ENCODE measurements around the gene RAB11A. TPM values are rescaled to one million over a fixed set of nuclear protein-coding genes. Genes with fewer than 3 reads are reported as not detected.

RAB11A gene
- 100 to 1,000 TPM; 129 to 142 TPM for total RNA-seq

- H3K27ac Mint-ChIP-seq: peak within 1 kb of the TSS; percentile 91
- peaks cover 30% of the 10 kb centered on the region for H3K4me1 Mint-ChIP-seq
- no peaks in the 10 kb centered on the region for H3K27me3 Mint-ChIP-seq
- POLR2A ChIA-PET: interaction anchor here (0.6 to 2.7 kb wide), 12 partner anchors 9 to 661 kb away, joined by 3 to 17 read pairs (median 5); partner anchors contain the start of genes DENND4A, INTS14 and RNU5B-1
- peak; percentile 97 for DNase-seq
- ATAC-seq: peak; percentile 92
- H3K4me3 Mint-ChIP-seq: peak within 1 kb of the TSS; percentile 99
- CTCF ChIA-PET: interaction anchor here (0.5 to 3.2 kb wide), 15 partner anchors 9 to 258 kb away, joined by 3 to 18 read pairs (median 3); partner anchors contain the start of genes DENND4A and INTS14
- H3K9me3 Mint-ChIP-seq (ENCODE audit: low read depth): no peaks in the 10 kb centered on the region
- H3K36me3 Mint-ChIP-seq (ENCODE audit: low read depth): peaks cover 10% of the 10 kb centered on the region
- intact Hi-C loops (cut with DNase I, micrococcal nuclease): loop anchor here (1.0 to 5.0 kb wide), 13 partner anchors 18 to 628 kb away; partner anchors contain the start of genes DENND4A (in 2 of the 2), DIS3L (in 1 of the 2), DPP8 (in 1 of the 2) and HACD3 (in 1 of the 2)
These were observed at the start of gene RAB11A for GRCh38 chr15:65869126-65869953. Gene RAB11A, plus strand, starts transcription at chr15:65869491. Its CDS starts 95 bp downstream, at chr15:65869586.

- intact Hi-C loops (cut with DNase I, micrococcal nuclease): loop anchor here (1.0 to 10.0 kb wide), 9 partner anchors 9 to 1285 kb away; partner anchors contain the start of genes DENND4A (in 2 of the 2) and RAB11A (in 1 of the 2)
- H3K36me3 Mint-ChIP-seq (ENCODE audit: low read depth): peaks cover 1% of the 10 kb centered on the region
These were observed 49.7 kb upstream of the RAB11A start for GRCh38 chr15:65819563-65819960.

GRCh38 chr15:65821070-65821469 lies 48.2 kb upstream of the RAB11A start:
- peaks cover 3% of the 10 kb centered on the region for H3K9me3 Mint-ChIP-seq (ENCODE audit: low read depth)
- DNase-seq (no peak), ATAC-seq (no peak)
- no peak overlapping the region for H3K4me3 Mint-ChIP-seq
- H3K27ac Mint-ChIP-seq: peak overlapping the region; percentile 55
- no peaks in the 10 kb centered on the region for H3K27me3 Mint-ChIP-seq
- intact Hi-C loops (cut with DNase I, micrococcal nuclease): loop anchor here in 1 of 2 experiments (10.0 kb wide), 1 partner anchor 46 kb away; no protein-coding TSS in a partner anchor
- H3K4me1 Mint-ChIP-seq: peaks cover 67% of the 10 kb centered on the region
- POLR2A ChIA-PET: no interaction called here
- CTCF ChIA-PET: interaction anchor here (0.8 to 1.3 kb wide), 3 partner anchors 8 to 16 kb away, joined by 3 to 6 read pairs (median 6); no protein-coding TSS in a partner anchor
- H3K36me3 Mint-ChIP-seq (ENCODE audit: low read depth): peaks cover 1% of the 10 kb centered on the region

More at GRCh38 chr15:65819563-65819960, 49.7 kb upstream of the RAB11A start:
- peaks cover 65% of the 10 kb centered on the region for H3K4me1 Mint-ChIP-seq
- no peak for DNase-seq
- H3K4me3 Mint-ChIP-seq: no peak overlapping the region
- ATAC-seq: no peak
- H3K27me3 Mint-ChIP-seq: no peaks in the 10 kb centered on the region
- ChIA-PET POLR2A (interaction anchor here (0.9 to 3.3 kb wide), 5 partner anchors 13 to 98 kb away, joined by 3 to 32 read pairs (median 7); partner anchors contain the start of genes DENND4A and RAB11A), CTCF (interaction anchor here (0.8 to 2.2 kb wide), 6 partner anchors 9 to 53 kb away, joined by 3 to 9 read pairs (median 4); no protein-coding TSS in a partner anchor)
- H3K27ac Mint-ChIP-seq: peak overlapping the region; percentile 81
- peaks cover 3% of the 10 kb centered on the region for H3K9me3 Mint-ChIP-seq (ENCODE audit: low read depth)

- intact Hi-C loops (cut with DNase I, micrococcal nuclease): loop anchor here in 1 of 2 experiments (10.0 kb wide), 1 partner anchor 48 kb away; no protein-coding TSS in a partner anchor
- CTCF ChIA-PET: interaction anchor here (0.7 to 3.5 kb wide), 4 partner anchors 9 to 125 kb away, joined by 3 to 14 read pairs (median 3); no protein-coding TSS in a partner anchor
- no peaks in the 10 kb centered on the region for H3K9me3 Mint-ChIP-seq (ENCODE audit: low read depth)
- peaks cover 1% of the 10 kb centered on the region for H3K36me3 Mint-ChIP-seq (ENCODE audit: low read depth)
- POLR2A ChIA-PET: interaction anchor here (0.7 kb wide), 1 partner anchor 99 kb away, joined by 4 read pairs; no protein-coding TSS in a partner anchor
- no peak for ATAC-seq
- DNase-seq: no peak
- no peak overlapping the region for H3K4me3 Mint-ChIP-seq
- no peaks in the 10 kb centered on the region for H3K27me3 Mint-ChIP-seq
- no peak overlapping the region for H3K27ac Mint-ChIP-seq
- H3K4me1 Mint-ChIP-seq: peaks cover 64% of the 10 kb centered on the region
These were observed 47.0 kb upstream of the RAB11A start for GRCh38 chr15:65822316-65822715.

GRCh38 chr15:65824031-65824743 lies 45.1 kb upstream of the RAB11A start:
- intact Hi-C loops (cut with DNase I, micrococcal nuclease): loop anchor here in 1 of 2 experiments (10.0 kb wide), 1 partner anchor 49 kb away; no protein-coding TSS in a partner anchor
- no peaks in the 10 kb centered on the region for H3K27me3 Mint-ChIP-seq
- H3K4me3 Mint-ChIP-seq: no peak overlapping the region
- H3K9me3 Mint-ChIP-seq (ENCODE audit: low read depth): no peaks in the 10 kb centered on the region
- peak; percentile 38 for DNase-seq
- CTCF ChIA-PET: interaction anchor here (0.6 to 3.5 kb wide), 15 partner anchors 8 to 188 kb away, joined by 3 to 14 read pairs (median 4); partner anchors contain the start of gene RAB11A
- H3K4me1 Mint-ChIP-seq: peaks cover 67% of the 10 kb centered on the region
- peak overlapping the region; percentile 2 for H3K27ac Mint-ChIP-seq
- POLR2A ChIA-PET: interaction anchor here (1.0 kb wide), 1 partner anchor 32 kb away, joined by 3 read pairs; the partner anchor contains the start of gene DENND4A
- H3K36me3 Mint-ChIP-seq (ENCODE audit: low read depth): peaks cover 1% of the 10 kb centered on the region
- ATAC-seq: peak; percentile 24

GRCh38 chr15:65824941-65825544 lies 44.2 kb upstream of the RAB11A start:
- Mint-ChIP-seq H3K4me3 (no peak overlapping the region), H3K27ac (no peak overlapping the region), H3K9me3 (ENCODE audit: low read depth) (no peaks in the 10 kb centered on the region), H3K27me3 (no peaks in the 10 kb centered on the region), H3K36me3 (ENCODE audit: low read depth) (peaks cover 1% of the 10 kb centered on the region), H3K4me1 (peaks cover 62% of the 10 kb centered on the region)
- ChIA-PET CTCF (interaction anchor here (1.7 to 3.5 kb wide), 2 partner anchors 8 to 39 kb away, joined by 9 to 14 read pairs; no protein-coding TSS in a partner anchor), POLR2A (interaction anchor here (0.6 to 0.7 kb wide), 2 partner anchors 8 to 530 kb away, joined by 6 read pairs; no protein-coding TSS in a partner anchor)
- DNase-seq (no peak), ATAC-seq (no peak)
- intact Hi-C loops (cut with DNase I, micrococcal nuclease): loop anchor here in 1 of 2 experiments (10.0 kb wide), 1 partner anchor 50 kb away; no protein-coding TSS in a partner anchor

- peak overlapping the region; percentile 89 for H3K27ac Mint-ChIP-seq
- no peaks in the 10 kb centered on the region for H3K27me3 Mint-ChIP-seq
- H3K4me1 Mint-ChIP-seq: peaks cover 57% of the 10 kb centered on the region
- ChIA-PET CTCF (interaction anchor here (0.8 kb wide), 1 partner anchor 9 kb away, joined by 3 read pairs; no protein-coding TSS in a partner anchor), POLR2A (no interaction called here)
- peak; percentile 37 for DNase-seq
- intact Hi-C loops (cut with DNase I, micrococcal nuclease): loop anchor here in 1 of 2 experiments (10.0 kb wide), 1 partner anchor 52 kb away; no protein-coding TSS in a partner anchor
- peak; percentile 48 for ATAC-seq
- no peaks in the 10 kb centered on the region for H3K9me3 Mint-ChIP-seq (ENCODE audit: low read depth)
- peak overlapping the region; percentile 44 for H3K4me3 Mint-ChIP-seq
- H3K36me3 Mint-ChIP-seq (ENCODE audit: low read depth): peaks cover 1% of the 10 kb centered on the region
These were observed 42.2 kb upstream of the RAB11A start for GRCh38 chr15:65827065-65827464.

GRCh38 chr15:65828585-65828984 lies 40.7 kb upstream of the RAB11A start:
- Mint-ChIP-seq H3K36me3 (ENCODE audit: low read depth) (peaks cover 1% of the 10 kb centered on the region), H3K4me1 (peaks cover 66% of the 10 kb centered on the region), H3K9me3 (ENCODE audit: low read depth) (no peaks in the 10 kb centered on the region), H3K4me3 (peak overlapping the region; percentile 17), H3K27ac (peak overlapping the region; percentile 89), H3K27me3 (no peaks in the 10 kb centered on the region)
- CTCF ChIA-PET: interaction anchor here (0.7 to 1.3 kb wide), 9 partner anchors 8 to 190 kb away, joined by 3 to 9 read pairs (median 4); partner anchors contain the start of gene DENND4A
- DNase-seq (no peak), ATAC-seq (peak; percentile 56)
- POLR2A ChIA-PET: interaction anchor here (0.6 to 0.8 kb wide), 2 partner anchors 10 to 37 kb away, joined by 4 to 5 read pairs; partner anchors contain the start of gene DENND4A
- intact Hi-C loops (cut with DNase I, micrococcal nuclease): loop anchor here (1.0 to 10.0 kb wide), 5 partner anchors 9 to 218 kb away; partner anchors contain the start of gene DENND4A (in 2 of the 2)

- peak overlapping the region; percentile 17 for H3K4me3 Mint-ChIP-seq
- peaks cover 1% of the 10 kb centered on the region for H3K36me3 Mint-ChIP-seq (ENCODE audit: low read depth)
- peak overlapping the region; percentile 89 for H3K27ac Mint-ChIP-seq
- no peaks in the 10 kb centered on the region for H3K27me3 Mint-ChIP-seq
- no peaks in the 10 kb centered on the region for H3K9me3 Mint-ChIP-seq (ENCODE audit: low read depth)
- peaks cover 66% of the 10 kb centered on the region for H3K4me1 Mint-ChIP-seq
- ATAC-seq (peak; percentile 37), DNase-seq (no peak)
- CTCF ChIA-PET: interaction anchor here (0.7 to 1.3 kb wide), 9 partner anchors 9 to 190 kb away, joined by 3 to 9 read pairs (median 4); partner anchors contain the start of gene DENND4A
- intact Hi-C loops (cut with DNase I, micrococcal nuclease): loop anchor here (2.0 to 10.0 kb wide), 2 partner anchors 36 to 54 kb away; partner anchors contain the start of gene DENND4A (in 1 of the 2)
- POLR2A ChIA-PET: interaction anchor here (0.8 kb wide), 1 partner anchor 37 kb away, joined by 4 read pairs; the partner anchor contains the start of gene DENND4A
These were observed 40.0 kb upstream of the RAB11A start for GRCh38 chr15:65829130-65829764.
